Fibroblast of lung (primary cell): Measurements from ENCODE around the gene WNT8A. TPM values are rescaled to one million over a fixed set of nuclear protein-coding genes. Genes with fewer than 3 reads are reported as not detected.

Source experiments
- DNase-seq, 2 donors: peaks; one replicate each; pipeline versions ENCODE4 v3.0.0 to v3.0.0-alpha.2; 2010; ENCODE audit warnings: low read depth in 2 of 2
- H2AFZ ChIP-seq: 2 replicates; pipeline ENCODE4 v1.5.1; 2012; ENCODE audit warnings: low read length, control low read depth, inconsistent platforms
- H3K27ac ChIP-seq: 2 replicates; pipeline ENCODE4 v1.5.1; 2011; ENCODE audit warnings: low read length, control low read depth; ENCODE audit not compliant: insufficient read depth
- H3K27me3 ChIP-seq: 2 replicates; pipeline ENCODE4 v1.5.1; 2011; ENCODE audit warnings: mild to moderate bottlenecking, low read length; ENCODE audit not compliant: control insufficient read depth, insufficient read depth
- H3K36me3 ChIP-seq: 2 replicates; pipeline ENCODE4 v1.5.1; 2011; ENCODE audit warnings: low read length; ENCODE audit not compliant: control insufficient read depth, insufficient read depth
- H3K4me1 ChIP-seq: 2 replicates; pipeline ENCODE4 v1.5.1; 2011; ENCODE audit warnings: low read length; ENCODE audit not compliant: control insufficient read depth, insufficient read depth; ENCODE audit errors: extremely low read depth
- H3K4me2 ChIP-seq: 2 replicates; pipeline ENCODE4 v1.5.1; 2011; ENCODE audit warnings: low read length, control low read depth; ENCODE audit not compliant: insufficient read depth; ENCODE audit errors: extremely low read depth
- H3K4me3 ChIP-seq, 4 experiments: fragments of 200-600 bp in 1 of 4; sonication (generic) in 1 of 4; replicated peaks in 1 of 4; 2 replicates each; pipeline ENCODE4 v1.5.1; 2011 to 2016; ENCODE audit warnings: low read length in 4 of 4, low read depth in 3 of 4, mild to moderate bottlenecking in 3 of 4, control low read depth in 2 of 4, inconsistent platforms in 1 of 4, mixed read lengths in 1 of 4; ENCODE audit not compliant: insufficient read depth in 1 of 4; ENCODE audit errors: control extremely low read depth in 1 of 4
- H3K79me2 ChIP-seq: 2 replicates; pipeline ENCODE4 v1.5.1; 2012; ENCODE audit warnings: mild to moderate bottlenecking, low read length, inconsistent platforms; ENCODE audit not compliant: control insufficient read depth, insufficient read depth
- H3K9ac ChIP-seq: 2 replicates; pipeline ENCODE4 v1.5.1; 2011; ENCODE audit warnings: mild to moderate bottlenecking, low read length, control low read depth; ENCODE audit not compliant: insufficient read depth
- H3K9me3 ChIP-seq: 2 replicates; pipeline ENCODE4 v1.5.1; 2012; ENCODE audit warnings: low read depth, low read length; ENCODE audit not compliant: control insufficient read depth, insufficient read depth
- H4K20me1 ChIP-seq: 2 replicates; pipeline ENCODE4 v1.5.1; 2011; ENCODE audit warnings: low read length; ENCODE audit not compliant: control insufficient read depth, insufficient read depth; ENCODE audit errors: extremely low read depth
- EZH2 ChIP-seq: IDR thresholded peaks from 2 replicates; pipeline ENCODE4 v1.5.1; 2012; ENCODE audit warnings: low read length, control low read depth, mild to moderate bottlenecking; ENCODE audit errors: missing control alignments
- polyA plus RNA-seq, 2 donors: library from polyadenylated mRNA; depleted of rRNA in 1 of 2; stranded (reverse) in 1 of 2; unstranded in 1 of 2; fragments of >200 nt; gene quantifications; 2 replicates each; pipeline ENCODE4 v1.2.1, GENCODE V29; 2011 to 2012; ENCODE audit warnings: missing spikeins in 1 of 2
- total RNA-seq: library from RNA; depleted of rRNA; stranded (reverse); fragments of >200 nt; gene quantifications from 2 replicates; pipeline ENCODE4 v1.2.1, GENCODE V29; 2014
- TF ChIP-seq, protein P1 (sequence below), 2 donors: IDR thresholded peaks in 1 of 2; conservative IDR thresholded peaks in 1 of 2; 1 replicate in 1 of 2; 2 replicates in 1 of 2; pipeline ENCODE4 v1.5.1; 2011 to 2012; ENCODE audit warnings: low read length in 2 of 2, control low read depth in 1 of 2, inconsistent platforms in 1 of 2, low read depth in 1 of 2, mild to moderate bottlenecking in 1 of 2

Gene WNT8A
- total and polyA plus RNA-seq, 2 donors (not counting 1 experiment from before 2014, with no cell fraction given) = not detected

- no peak overlapping the region for H3K4me3 ChIP-seq
- H3K79me2 ChIP-seq = no peaks in the 10 kb centered on the region
- H3K4me1 ChIP-seq = no peaks in the 10 kb centered on the region
- H3K36me3 ChIP-seq = no peaks in the 10 kb centered on the region
- no peaks in the 10 kb centered on the region for H4K20me1 ChIP-seq
- H3K9me3 ChIP-seq = no peaks in the 10 kb centered on the region
- H3K27me3 ChIP-seq = peaks cover 15% of the 10 kb centered on the region
- no peak overlapping the region for H3K27ac ChIP-seq
- no peak overlapping the region for H2AFZ ChIP-seq
- H3K4me2 ChIP-seq = no peak overlapping the region
- DNase-seq = no peak
- H3K9ac ChIP-seq = no peak overlapping the region
- TF ChIP-seq, protein P1, sequence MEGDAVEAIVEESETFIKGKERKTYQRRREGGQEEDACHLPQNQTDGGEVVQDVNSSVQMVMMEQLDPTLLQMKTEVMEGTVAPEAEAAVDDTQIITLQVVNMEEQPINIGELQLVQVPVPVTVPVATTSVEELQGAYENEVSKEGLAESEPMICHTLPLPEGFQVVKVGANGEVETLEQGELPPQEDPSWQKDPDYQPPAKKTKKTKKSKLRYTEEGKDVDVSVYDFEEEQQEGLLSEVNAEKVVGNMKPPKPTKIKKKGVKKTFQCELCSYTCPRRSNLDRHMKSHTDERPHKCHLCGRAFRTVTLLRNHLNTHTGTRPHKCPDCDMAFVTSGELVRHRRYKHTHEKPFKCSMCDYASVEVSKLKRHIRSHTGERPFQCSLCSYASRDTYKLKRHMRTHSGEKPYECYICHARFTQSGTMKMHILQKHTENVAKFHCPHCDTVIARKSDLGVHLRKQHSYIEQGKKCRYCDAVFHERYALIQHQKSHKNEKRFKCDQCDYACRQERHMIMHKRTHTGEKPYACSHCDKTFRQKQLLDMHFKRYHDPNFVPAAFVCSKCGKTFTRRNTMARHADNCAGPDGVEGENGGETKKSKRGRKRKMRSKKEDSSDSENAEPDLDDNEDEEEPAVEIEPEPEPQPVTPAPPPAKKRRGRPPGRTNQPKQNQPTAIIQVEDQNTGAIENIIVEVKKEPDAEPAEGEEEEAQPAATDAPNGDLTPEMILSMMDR (conservative IDR thresholded peaks at IDR 0.05 in 1 of 2, IDR thresholded peaks at IDR 0.05 in 1 of 2; ENCODE audit: low read depth in 1 of 2, low read length in 2 of 2) = no peak
- no peak for TF ChIP-seq EZH2
These were observed 11.5 kb downstream of the WNT8A start for GRCh38 chr5:138095100-138095907.

GRCh38 chr5:138096363-138096762, 12.5 kb downstream of the WNT8A start:
- H3K27me3 ChIP-seq = peaks cover 12% of the 10 kb centered on the region
- H4K20me1 ChIP-seq = no peaks in the 10 kb centered on the region
- H3K9ac ChIP-seq = no peak overlapping the region
- no peaks in the 10 kb centered on the region for H3K79me2 ChIP-seq
- no peak overlapping the region for H2AFZ ChIP-seq
- H3K27ac ChIP-seq = no peak overlapping the region
- peak in 1 of 2 donors; percentile 22 for DNase-seq
- no peaks in the 10 kb centered on the region for H3K36me3 ChIP-seq
- H3K4me3 ChIP-seq = no peak overlapping the region
- no peaks in the 10 kb centered on the region for H3K9me3 ChIP-seq
- TF ChIP-seq, protein P1 (conservative IDR thresholded peaks at IDR 0.05 in 1 of 2, IDR thresholded peaks at IDR 0.05 in 1 of 2; ENCODE audit: low read depth in 1 of 2, low read length in 2 of 2) = no peak
- TF ChIP-seq EZH2 = no peak
- no peak overlapping the region for H3K4me2 ChIP-seq
- no peaks in the 10 kb centered on the region for H3K4me1 ChIP-seq

- TF ChIP-seq, protein P1 (conservative IDR thresholded peaks at IDR 0.05 in 1 of 2, IDR thresholded peaks at IDR 0.05 in 1 of 2; ENCODE audit: low read depth in 1 of 2, low read length in 2 of 2) = no peak
- no peak for TF ChIP-seq EZH2
- Histone ChIP-seq H3K4me2 (no peak overlapping the region), H3K4me1 (no peaks in the 10 kb centered on the region), H3K9ac (no peak overlapping the region), H4K20me1 (no peaks in the 10 kb centered on the region), H3K4me3 (no peak overlapping the region), H3K79me2 (no peaks in the 10 kb centered on the region), H3K27ac (no peak overlapping the region), H2AFZ (no peak overlapping the region), H3K9me3 (no peaks in the 10 kb centered on the region), H3K27me3 (peaks cover 12% of the 10 kb centered on the region), H3K36me3 (no peaks in the 10 kb centered on the region)
- DNase-seq = no peak
These were observed 13.4 kb downstream of the WNT8A start for GRCh38 chr5:138096997-138097828.
